Measurements from ENCODE around the gene PTGER2. TPM values are rescaled to one million over a fixed set of nuclear protein-coding genes. Genes with fewer than 3 reads are reported as not detected.

Gene PTGER2
- total and polyA plus RNA-seq, 2 of the 13 experiments (the other 11 are each of a cell fraction or from before 2014, with no cell fraction given), result not detected

DNA sequence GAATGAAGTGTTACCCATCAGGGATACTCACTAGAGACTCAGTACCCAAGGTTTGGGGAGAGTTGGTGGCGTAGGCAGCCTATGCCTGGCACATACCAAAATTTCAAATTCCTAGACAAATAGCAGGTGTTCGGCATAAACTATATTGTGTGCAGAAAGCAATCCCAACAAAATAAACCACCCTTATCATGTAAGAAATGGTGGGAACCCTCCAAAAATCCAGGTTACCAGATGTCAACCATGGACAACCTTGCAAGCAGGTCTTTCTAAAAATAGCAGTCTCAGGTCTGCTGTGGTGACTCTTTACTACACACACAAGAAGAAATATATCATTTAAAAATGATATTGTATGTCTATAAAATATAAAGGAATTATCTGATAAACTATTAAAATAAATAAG lies 17.7 kb upstream of the PTGER2 start:
- Histone ChIP-seq H3K36me3 (replicated peaks in 1 of 2; ENCODE audit: control insufficient read depth in 1 of 2, insufficient read depth in 2 of 2, low read length in 2 of 2) (no peaks in the 10 kb centered on the region), H3K27me3 (ENCODE audit: control insufficient read depth in 1 of 2, insufficient read depth in 2 of 2, low read length in 2 of 2) (peaks cover 0 to 16% of the 10 kb centered on the region in 2 experiments; a peak in 3 of 5 replicates), H3K9me3 (ENCODE audit: low read length) (no peaks in the 10 kb centered on the region), H3K9ac (ENCODE audit: insufficient read depth, low read depth, low read length) (no peak overlapping the region), H3K4me2 (ENCODE audit: low read depth, low read length) (no peak overlapping the region), H3K27ac (ENCODE audit: extremely low read length, insufficient read depth, low read length) (no peak overlapping the region), H3K4me1 (ENCODE audit: insufficient read depth, low read length) (no peaks in the 10 kb centered on the region), H2AFZ (ENCODE audit: low read length) (no peak overlapping the region), H3K4me3 (replicated peaks in 1 of 3; ENCODE audit: insufficient read depth in 1 of 3, low read depth in 2 of 3, low read length in 3 of 3) (no peak overlapping the region), H3K79me2 (ENCODE audit: insufficient read depth, low read length) (no peaks in the 10 kb centered on the region), H4K20me1 (ENCODE audit: insufficient read depth, low read length) (no peaks in the 10 kb centered on the region)
- in situ Hi-C loops (cut with HindIII; ENCODE audit: extremely low pct_ligation_motif_present, low pct_unique_long_range_greater_than_20kb), result loop anchor here (5.0 kb wide), 1 partner anchor 176 kb away; no protein-coding TSS in a partner anchor
- intact Hi-C loops (cut with micrococcal nuclease; ENCODE audit: unreplicated experiment), result loop anchor here (10.0 kb wide), 1 partner anchor 668 kb away; no protein-coding TSS in a partner anchor
- FAIRE-seq (no peak), ATAC-seq (no peak), DNase-seq (ENCODE audit: low spot score) (no peak)
- BruUV-seq (replicated peaks), result no TSS peak
- 58% methylated on average over 2 of the region's 2 CpGs for WGBS (ENCODE audit: low lambda C conversion rate)
- CTCF ChIA-PET (ENCODE audit: low intra/inter-chr PET ratio, low total read pairs), result no interaction called here
- POLR2A ChIA-PET, result no interaction called here
- no peak for TF ChIP-seq RAD51 (IDR thresholded peaks at IDR 0.05; ENCODE audit: borderline replicate concordance)
- TF ChIP-seq ZNF275 (CRISPR knock-in tag; IDR thresholded peaks at IDR 0.05; ENCODE audit: borderline replicate concordance), result no peak
- no peak for TF ChIP-seq DMTF1 (CRISPR knock-in tag; IDR thresholded peaks at IDR 0.05)
- no peak for TF ChIP-seq ZNF432 (CRISPR knock-in tag; IDR thresholded peaks at IDR 0.05; ENCODE audit: borderline replicate concordance)
- TF ChIP-seq, protein P1, sequence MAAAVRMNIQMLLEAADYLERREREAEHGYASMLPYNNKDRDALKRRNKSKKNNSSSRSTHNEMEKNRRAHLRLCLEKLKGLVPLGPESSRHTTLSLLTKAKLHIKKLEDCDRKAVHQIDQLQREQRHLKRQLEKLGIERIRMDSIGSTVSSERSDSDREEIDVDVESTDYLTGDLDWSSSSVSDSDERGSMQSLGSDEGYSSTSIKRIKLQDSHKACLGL (CRISPR knock-in tag; IDR thresholded peaks at IDR 0.05), result no peak
- TF ChIP-seq, protein P2, sequence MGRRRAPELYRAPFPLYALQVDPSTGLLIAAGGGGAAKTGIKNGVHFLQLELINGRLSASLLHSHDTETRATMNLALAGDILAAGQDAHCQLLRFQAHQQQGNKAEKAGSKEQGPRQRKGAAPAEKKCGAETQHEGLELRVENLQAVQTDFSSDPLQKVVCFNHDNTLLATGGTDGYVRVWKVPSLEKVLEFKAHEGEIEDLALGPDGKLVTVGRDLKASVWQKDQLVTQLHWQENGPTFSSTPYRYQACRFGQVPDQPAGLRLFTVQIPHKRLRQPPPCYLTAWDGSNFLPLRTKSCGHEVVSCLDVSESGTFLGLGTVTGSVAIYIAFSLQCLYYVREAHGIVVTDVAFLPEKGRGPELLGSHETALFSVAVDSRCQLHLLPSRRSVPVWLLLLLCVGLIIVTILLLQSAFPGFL (CRISPR knock-in tag; IDR thresholded peaks at IDR 0.05), result no peak
- no peak for TF ChIP-seq ATF7-NPFF (CRISPR knock-in tag; IDR thresholded peaks at IDR 0.05; ENCODE audit: low read depth)
- TF ChIP-seq ZNF749 (CRISPR knock-in tag; IDR thresholded peaks at IDR 0.05; ENCODE audit: borderline replicate concordance), result no peak
- no peak for TF ChIP-seq ZNF282 (IDR thresholded peaks at IDR 0.05; ENCODE audit: partially characterized antibody)
- no peak for TF ChIP-seq THAP9 (CRISPR knock-in tag; IDR thresholded peaks at IDR 0.05; ENCODE audit: borderline replicate concordance)
- TF ChIP-seq CREB3 (CRISPR knock-in tag; IDR thresholded peaks at IDR 0.05), result no peak
- no peak for TF ChIP-seq MAFF (IDR thresholded peaks at IDR 0.05; ENCODE audit: low read depth, low read length)
- TF ChIP-seq EED (CRISPR knock-in tag; IDR thresholded peaks at IDR 0.05), result no peak
